GM11168 (cell line): ENCODE data around the gene DIS3L2.

Experiments used
- in situ Hi-C: fragments of 300-500 bp; cut with MboI; formaldehyde crosslinking; loops from one replicate; pipeline ENCODE4 v1.12.0; 2022; ENCODE audit warnings: low sequenced_read_pairs; ENCODE audit not compliant: unreplicated experiment

DIS3L2 gene

DNA sequence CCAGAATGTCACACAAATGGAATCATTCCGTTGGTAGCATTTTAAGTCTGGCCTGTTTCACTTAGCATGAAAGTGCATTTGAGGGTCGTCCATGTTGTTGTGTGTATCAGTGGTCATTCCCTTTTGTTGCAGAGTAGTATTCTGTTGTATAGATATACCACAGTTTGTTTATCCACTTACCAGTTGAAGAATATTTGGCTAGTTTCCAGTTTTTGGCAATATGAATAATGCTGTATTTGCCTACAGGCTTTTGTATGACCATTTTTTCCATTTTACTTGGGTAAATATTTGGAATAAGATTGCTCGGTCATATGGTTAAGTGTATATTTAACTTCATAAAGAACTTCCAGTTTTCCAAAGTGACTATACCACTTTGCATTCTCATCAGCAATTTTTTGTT is 317.0 kb downstream of the DIS3L2 start:
- in situ Hi-C loops = no loop called here

DNA sequence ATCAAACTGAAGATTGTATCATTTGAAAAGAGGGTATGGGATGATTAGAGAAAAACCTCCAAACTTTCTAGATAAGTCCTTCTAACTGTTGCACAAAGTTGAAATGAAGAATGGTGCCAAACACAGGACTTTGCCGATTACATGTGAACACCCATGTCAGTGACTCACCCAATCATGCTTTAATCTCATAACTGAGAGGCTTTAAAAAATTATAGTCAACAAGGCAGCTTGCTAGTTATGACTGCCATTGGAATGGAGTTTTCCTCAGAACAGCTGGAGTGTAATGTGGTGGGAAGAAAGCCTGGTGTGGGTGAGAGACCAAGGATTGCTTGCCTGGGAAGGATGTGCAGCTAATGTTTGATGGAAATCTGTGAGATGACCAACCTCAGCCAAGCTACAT is 318.8 kb downstream of the DIS3L2 start:
- in situ Hi-C loops = no loop called here

DNA sequence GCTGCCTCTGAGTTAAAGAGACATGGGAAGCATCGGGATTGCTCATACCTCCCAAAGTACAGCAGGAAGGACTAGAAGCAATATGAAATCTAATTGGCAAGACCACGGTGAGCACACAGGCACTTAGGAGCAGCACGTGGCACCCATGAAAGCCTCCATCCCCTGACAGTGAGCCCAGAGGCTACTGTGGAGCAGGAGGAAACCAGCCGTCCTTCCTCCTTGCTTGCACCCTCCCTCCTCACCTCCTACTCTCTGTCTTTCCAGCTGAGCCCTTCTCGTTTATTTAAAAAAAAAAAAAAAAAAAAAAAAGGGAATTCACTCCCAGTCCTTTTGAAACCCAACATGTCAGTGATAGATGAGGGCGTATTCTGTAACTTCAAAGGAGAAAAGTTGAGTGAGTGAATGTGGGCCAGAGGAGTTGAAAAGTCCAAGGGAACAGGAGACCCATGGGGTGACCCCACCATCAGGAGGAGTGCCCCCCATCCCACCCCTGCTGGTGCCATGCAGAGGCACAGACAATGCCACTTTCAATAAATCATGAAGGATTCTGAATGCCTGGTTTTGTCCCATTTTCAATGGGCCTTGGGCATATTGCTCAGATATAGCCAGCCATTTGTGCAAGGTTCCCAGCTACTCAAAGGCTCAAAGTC is 320.5 kb downstream of the DIS3L2 start:
- in situ Hi-C loops = no loop called here

DNA sequence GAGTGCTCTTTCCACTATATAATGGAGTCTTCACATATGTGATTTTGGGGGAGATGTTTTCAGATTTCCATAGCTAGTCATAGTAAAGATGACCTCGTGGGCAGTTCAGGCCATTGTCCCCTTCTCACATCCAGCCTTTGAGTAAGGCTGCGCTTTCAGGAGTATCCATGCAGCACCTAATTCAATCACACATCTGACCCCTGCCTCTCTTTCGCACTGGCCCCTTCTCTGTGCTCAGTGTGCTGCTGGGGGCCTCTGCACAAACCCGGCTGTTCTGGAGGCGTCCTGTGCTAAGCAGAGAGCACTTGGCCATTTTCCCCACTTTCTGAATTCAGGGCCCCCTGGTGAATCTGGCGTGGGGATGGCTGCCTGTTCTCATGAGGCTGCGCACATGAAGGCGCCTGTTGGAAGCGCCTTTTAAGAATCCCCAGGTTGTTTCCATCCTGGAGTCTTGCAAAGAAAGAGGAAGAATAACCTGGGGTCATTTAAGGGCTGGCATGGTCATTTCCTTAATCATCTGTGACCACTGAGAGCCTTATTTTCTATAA is 321.1 kb downstream of the DIS3L2 start:
- in situ Hi-C loops = no loop called here

DNA sequence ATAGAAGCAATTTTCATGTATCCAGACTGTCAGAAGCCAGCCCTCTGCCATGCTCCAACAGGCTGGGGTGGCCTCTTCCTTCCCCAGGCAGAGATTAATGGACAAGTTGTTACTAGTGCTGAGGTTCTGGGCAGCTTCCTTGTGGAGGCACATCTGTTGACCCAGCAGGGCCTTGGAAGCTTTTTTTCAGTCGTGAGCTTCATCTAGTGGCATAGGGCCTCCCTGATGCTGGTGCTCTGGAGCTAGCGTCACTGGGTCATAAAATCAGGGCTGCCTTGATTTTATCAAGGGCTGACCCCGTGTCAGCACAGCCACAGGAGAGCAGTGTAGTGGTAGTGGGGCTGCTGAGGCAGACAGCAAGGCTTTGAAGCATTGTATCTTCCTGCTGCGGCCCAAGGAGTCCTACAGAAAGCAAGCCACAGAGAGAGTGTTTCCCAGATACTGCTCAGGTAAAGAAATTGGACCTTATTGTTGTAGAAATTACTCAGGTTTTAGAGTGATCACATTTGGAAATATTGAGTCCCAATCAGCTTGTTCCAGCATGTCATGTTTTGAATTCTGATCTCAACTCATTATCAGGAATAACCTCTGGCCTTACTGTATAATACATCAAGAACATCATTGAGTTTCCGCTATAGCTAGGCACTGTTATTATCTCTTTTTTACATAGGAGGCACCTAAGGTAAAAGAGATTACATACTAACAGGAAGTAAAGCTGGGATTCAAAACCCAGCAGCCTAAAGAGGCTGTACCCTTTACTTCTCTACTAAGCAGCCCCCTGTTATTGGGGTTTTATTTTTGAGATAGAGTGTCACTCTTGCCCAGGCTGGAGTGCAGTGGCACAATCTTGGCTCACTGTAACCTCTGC is 324.7 kb downstream of the DIS3L2 start:
- in situ Hi-C loops = no loop called here

DNA sequence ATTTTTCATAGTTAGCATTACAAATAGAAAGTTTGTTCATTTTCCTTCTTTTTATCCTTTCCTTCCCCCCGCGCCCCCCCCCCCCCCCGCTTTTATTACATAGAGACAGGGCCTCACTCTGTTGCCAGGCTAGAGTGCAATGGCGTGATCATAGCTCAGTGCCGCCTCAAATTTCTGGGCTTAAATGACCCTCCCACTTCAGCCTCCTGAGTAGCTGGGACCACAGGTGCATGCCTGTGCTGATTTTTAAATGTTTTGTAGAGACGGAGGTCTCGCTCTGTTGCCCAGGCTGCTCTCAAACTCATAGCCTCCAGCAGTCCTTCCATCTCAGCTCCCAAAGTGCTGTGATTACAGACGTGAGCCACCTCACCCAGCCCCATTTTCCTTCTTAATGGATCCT is 325.8 kb downstream of the DIS3L2 start:
- in situ Hi-C loops = no loop called here

DNA sequence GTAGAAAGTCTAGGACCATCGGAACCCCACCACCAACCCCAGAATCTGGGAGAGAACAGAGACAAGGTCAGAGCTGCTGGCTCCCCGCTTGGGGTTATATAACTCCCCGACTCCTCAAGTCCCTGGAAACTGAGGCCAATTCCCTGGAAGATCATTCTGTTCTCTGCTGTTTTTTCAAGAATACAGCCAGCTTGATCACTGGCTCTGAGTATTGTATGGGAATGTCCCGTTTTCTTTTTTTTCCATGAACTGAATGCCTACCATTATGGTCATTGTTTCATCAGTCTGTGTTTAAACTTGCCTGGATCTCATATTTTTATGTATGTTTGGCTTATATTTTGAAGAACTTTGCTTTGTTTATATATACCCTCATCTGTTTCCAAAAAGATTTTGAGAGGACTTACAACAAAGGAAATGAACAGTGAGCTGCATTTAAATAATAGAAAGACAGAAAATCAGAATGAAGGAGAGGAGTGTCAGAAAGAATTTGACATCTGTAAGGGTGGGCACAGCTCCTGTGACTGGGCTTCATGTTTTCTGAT is 327.0 kb downstream of the DIS3L2 start:
- in situ Hi-C loops = no loop called here

DNA sequence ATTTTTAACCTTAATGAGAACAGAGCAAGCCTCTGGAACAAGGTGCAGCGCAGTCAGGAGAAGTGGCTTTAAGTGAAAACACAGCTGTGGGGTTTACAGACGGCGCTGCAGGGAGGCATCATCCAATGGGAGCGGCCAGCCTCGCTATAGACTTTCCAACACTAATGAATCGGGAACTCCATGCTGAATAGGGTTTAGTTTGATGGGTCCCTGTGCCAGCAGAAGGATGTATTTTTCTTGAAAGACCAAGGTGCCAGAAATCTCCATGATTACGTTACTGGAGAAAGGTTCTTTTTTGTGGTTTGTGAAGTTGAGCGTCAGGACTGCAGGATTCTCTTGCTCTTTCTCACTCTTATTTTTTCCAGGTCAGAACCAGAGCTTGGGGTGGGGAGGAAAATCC is 329.2 kb downstream of the DIS3L2 start:
- in situ Hi-C loops = loop anchor here (10.0 kb wide), 1 partner anchor 356 kb away; no protein-coding TSS in a partner anchor

DNA sequence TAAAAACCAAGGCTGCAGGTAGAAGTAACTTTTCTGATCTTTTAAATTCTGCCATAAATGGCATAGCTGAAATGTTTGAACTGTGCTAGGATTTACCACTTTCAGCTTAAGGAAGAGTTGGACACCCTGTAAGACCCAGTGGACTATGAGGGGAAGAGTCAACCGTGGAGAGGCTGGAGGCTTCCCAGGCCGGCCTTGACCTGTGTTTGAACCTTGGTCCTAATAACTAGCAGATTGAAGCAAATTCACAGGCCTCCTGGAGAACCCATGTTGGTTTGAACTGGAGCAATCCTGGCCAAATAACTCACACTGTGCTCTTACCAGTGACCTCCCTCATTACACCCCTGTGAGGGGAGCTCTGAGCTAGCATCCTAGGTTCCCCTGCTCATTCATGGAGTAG is 329.8 kb downstream of the DIS3L2 start:
- in situ Hi-C loops = loop anchor here (10.0 kb wide), 1 partner anchor 357 kb away; no protein-coding TSS in a partner anchor

DNA sequence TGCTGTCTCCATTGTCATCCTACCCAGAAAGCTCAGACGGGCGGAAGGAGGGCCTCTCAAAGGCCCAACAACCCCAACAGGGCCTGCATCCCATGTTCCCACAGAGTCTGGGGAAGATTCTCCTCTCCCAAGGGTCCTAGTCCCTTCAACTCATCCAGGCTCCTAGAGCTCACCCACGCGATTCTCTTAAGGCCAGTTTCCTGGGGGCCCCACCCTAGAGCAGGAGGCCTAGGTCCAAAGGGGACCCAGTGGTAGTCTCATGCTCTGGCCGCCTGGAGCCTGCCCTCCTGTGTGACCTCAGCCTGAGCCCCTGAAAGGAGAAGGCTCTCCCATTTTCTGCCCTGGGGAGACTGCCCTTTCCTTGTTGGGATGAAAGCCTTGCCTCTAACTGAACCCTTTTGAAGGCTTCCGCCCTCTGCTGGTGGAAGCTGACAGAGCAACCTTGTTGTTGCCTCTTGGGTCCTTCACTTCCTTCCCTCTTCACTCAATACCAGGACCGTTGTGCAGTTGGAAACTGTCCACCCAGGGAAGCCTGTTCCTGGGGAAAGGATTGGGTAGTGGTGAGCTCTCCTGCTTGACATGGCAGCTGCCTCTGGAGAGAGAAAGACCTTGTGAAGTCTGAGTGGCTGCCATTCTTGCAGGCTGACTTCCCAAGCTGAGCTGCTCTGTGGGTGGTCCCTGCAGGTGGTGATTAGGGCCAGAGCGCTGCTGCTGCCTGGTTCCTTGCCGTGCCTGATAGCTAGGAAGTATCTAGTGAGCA is 331.1 kb downstream of the DIS3L2 start:
- in situ Hi-C loops = loop anchor here (10.0 kb wide), 1 partner anchor 358 kb away; no protein-coding TSS in a partner anchor

DNA sequence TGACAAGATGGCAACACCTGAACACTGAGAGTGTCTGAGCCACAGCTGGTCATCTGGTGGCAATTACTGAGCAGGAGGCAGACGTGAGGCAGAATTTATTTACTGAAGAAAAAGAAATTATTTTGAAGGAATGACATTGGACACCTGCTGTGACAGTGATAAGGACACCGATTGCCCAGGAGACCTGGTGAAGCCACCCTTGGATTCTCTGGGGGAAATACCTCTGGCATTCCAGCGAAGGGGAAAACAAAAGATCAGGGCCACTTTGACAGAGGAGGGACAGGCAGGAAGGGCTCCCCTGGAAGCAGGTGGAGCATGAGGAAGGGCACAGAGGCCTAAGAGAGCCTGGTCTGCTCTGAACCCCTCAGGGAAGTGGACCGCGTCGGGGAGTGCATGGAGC is 331.7 kb downstream of the DIS3L2 start:
- in situ Hi-C loops = loop anchor here (10.0 kb wide), 1 partner anchor 358 kb away; no protein-coding TSS in a partner anchor

DNA sequence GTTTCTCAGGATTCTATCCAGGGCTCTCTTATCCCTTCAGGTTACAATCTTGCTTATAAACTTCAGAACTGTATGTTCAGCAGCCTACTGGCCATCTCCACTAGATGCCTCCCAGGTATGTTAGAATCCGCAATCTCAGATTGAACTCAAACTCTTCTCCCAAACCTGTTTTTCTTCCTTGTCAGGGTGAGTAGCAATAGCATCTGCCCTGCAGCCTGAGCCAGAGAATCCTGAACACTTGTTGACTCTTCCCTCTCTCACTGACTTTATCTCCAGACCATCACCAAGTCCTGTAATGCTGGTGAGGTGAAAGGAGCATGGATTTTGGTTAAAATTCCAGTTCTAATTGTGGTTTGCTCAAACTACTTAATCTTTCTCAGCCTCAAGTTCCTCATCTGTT is 334.5 kb downstream of the DIS3L2 start:
- in situ Hi-C loops = loop anchor here (10.0 kb wide), 1 partner anchor 361 kb away; no protein-coding TSS in a partner anchor

DNA sequence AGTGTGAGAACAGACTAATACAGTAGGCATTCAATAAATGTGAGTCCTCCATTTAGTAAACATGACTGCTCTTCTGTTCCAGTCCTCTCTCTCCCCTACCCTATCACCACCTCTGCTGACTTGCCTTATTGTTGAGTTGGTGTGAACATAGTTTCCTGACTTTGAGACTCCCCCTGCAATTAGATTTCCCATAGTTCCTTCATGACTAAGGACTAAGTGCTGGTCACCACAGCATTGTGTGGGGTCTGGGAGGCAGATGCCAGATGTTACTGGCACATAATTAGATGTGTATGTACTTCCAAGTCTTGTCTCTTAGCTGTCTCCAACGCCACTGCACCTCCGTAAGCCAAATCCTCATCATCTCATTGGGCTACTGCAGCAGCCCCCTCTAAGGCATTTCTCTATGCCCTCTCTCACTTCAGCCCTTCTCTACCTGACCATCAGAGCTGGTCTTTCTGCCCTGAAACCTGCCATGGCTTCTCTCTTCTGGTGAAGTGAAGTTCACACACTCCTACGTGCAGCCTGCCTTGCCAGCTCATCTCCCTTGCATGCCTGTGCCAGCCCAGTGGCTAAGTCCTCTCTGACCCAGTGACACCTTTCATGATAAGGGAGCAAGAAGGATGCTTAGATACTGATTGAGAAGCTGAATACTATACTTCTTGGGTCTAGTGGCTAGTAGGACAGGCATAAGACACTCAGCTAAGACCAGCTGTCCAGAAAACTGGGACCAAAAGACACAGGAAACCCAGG is 335.4 kb downstream of the DIS3L2 start:
- in situ Hi-C loops = loop anchor here (10.0 kb wide), 1 partner anchor 362 kb away; no protein-coding TSS in a partner anchor

DNA sequence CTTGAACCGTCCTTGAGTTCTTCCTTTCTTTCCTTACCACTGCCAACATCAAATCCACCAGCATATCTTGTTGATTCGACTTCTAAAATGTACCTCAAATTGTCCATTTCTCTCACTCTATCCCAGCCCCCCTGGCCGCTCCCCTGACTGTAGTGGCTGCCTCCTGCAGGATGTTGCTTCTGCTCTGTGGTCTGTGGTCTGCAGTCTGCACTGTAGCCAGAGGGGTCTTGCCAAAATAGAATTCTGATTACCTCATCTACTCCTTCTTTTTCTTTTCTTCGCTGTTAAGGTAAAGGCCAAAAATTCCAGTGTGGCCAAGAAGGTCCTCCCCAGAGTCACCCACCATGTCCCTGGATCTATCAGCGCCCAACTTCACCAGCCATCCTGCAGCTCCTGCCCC is 337.6 kb downstream of the DIS3L2 start:
- in situ Hi-C loops = loop anchor here (10.0 kb wide), 1 partner anchor 364 kb away; no protein-coding TSS in a partner anchor

DNA sequence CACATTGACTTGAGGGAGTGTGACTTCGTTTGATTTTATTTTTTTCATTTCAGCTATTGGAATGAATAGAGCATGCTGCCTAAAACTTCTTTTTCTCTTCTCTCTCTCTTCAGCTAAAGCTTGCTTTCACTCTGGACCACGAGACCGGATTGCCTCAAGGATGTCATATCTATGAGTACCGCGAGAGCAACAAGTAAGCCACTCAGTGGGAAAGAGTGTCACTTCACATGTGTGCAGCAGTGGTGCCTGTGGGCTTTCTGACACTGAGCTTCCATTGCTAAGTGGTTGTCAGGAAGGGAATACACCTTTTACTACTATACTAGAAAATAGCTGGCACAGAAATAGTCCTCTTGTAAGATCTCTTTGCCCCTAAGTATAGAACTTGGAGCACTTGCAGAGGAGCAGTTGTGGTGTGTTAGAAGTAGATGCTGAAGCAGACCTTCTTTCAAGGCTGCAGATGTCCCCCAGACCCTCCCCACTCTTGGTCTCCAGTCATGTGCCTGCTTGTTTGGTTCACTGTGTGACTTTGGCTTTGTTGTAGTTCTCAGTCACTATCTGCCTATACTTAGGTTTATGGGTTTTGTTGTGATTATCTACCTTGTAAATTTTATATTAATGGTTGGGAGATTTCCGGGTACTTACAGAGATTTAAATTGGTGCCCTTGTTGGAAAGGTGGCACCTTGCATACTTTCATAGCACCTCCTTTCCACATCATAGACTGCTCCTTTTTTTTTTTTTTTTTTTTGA is 338.6 kb downstream of the DIS3L2 start:
- in situ Hi-C loops = loop anchor here (10.0 kb wide), 1 partner anchor 365 kb away; no protein-coding TSS in a partner anchor

DNA sequence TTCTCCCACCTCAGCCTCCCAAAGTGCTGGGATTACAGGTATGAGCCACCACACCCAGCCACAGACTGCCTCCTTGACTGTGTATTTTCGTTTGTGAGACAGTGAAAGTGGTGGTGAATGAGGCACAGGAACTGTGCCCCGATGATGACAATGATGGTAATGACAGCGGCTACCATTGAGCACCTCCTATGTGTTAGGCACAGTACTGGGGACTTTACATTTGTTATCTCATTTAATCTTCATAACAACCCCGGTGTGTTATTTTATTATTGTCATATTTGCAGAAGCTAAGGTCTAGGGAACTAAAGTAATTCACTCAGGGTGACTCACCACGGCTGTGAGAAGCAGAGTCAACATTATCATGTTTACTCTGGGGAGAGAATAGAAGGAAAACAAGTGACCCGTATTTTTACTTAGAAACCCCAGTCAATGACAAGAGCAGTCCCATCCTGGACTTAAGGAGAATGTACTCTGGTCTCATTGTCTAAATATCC is 339.4 kb downstream of the DIS3L2 start:
- in situ Hi-C loops = no loop called here

DNA sequence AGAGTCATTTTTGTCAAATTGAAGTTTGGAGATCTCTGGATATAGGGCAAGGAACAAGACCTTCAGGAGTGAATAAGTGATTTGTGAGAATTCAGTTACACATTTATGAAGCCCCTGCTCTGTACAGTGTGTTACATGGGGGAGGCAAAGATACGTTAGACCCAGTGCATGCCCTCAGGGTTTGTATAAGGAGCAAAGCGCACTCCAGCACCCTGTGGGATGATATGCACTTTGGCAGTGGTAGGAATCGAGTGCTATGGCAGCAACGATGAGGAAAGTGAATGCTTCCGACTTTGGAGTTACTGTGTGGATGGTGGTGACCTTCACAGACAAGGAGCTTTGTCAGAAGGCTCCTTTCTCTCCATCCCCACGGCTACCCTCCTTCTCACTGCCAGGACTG is 342.7 kb downstream of the DIS3L2 start:
- in situ Hi-C loops = no loop called here

DNA sequence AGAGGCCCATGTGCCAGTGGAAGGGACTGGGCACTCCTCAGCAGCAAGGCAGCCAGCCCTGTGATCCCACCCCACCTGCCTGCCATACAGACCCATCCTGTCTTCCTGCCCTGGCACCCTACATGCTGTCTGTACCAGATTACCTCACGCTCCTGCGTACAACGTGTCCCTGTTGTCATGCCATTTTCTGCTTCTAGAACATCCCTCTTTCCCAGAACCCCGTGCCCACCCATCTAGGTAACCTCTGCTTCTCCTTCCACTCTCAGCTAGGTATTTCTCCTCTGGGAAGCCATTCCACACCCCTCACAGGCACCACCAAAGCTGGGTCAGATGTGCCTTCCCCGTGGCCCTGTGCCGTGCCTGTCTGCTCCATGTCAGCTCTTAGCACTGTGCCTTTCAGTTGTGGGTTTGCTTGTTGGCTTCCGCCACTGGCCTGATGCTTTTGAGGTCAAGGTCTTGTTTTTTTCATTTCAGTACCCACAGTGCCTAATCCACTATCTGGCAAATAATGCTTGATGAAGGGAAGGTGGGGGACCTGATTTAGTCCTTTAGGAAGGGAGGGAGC is 345.3 kb downstream of the DIS3L2 start:
- in situ Hi-C loops = no loop called here
